T-cell (primary cell): ENCODE results near the gene FTO. TPM values are rescaled to one million over a fixed set of nuclear protein-coding genes. Genes with fewer than 3 reads are reported as not detected.

Source experiments
- ATAC-seq, 4 experiments: fragments of 200-7000 bp in 3 of 4; fragments of 150-1000 bp in 1 of 4; cut with Tn5 transposase; replicated peaks in 1 of 4; 1 replicate in 3 of 4; 2 replicates in 1 of 4; pipeline ENCODE4 v1.10.0; 2021; ENCODE audit warnings: moderate library complexity in 3 of 4, mild to moderate bottlenecking in 2 of 4, moderate number of reproducible peaks in 1 of 4
- CTCF ChIA-PET, 2 donors: fragments of 300-600 bp; sonication (Branson Sonifier 250); formaldehyde crosslinking; loops; one replicate each; lab custom pipeline; 2022; ENCODE audit warnings: antibody characterized with exemption in 2 of 2; lab: Charles Lee
- POLR2A ChIA-PET, 2 donors: fragments of 300-600 bp; sonication (Branson Sonifier 250); formaldehyde crosslinking; loops; one replicate each; lab custom pipeline; 2022; ENCODE audit warnings: antibody characterized with exemption in 2 of 2; lab: Charles Lee
- DNase-seq, 35 experiments: peaks; one replicate each; pipeline versions ENCODE4 v3.0.0 to v3.0.0-alpha.2; 2013 to 2023
- H3K27ac ChIP-seq: one replicate; pipeline ENCODE4 v1.5.1; 2013; ENCODE audit warnings: low read length
- H3K27me3 ChIP-seq, 2 experiments: replicated peaks in 1 of 2; 1 replicate in 1 of 2; 2 replicates in 1 of 2; pipeline versions ENCODE4 v1.6.1 to v1.7.0; 2013; ENCODE audit warnings: low read length in 1 of 2, mixed read lengths in 1 of 2; ENCODE audit not compliant: control insufficient read depth in 2 of 2, insufficient read depth in 2 of 2; ENCODE audit errors: extremely low read depth in 1 of 2
- H3K36me3 ChIP-seq, 2 donors: 1 replicate in 1 of 2; 2 replicates in 1 of 2; pipeline versions ENCODE4 v1.6.1 to v1.7.0; 2013; ENCODE audit warnings: low read length in 1 of 2; ENCODE audit not compliant: control insufficient read depth in 2 of 2, insufficient read depth in 1 of 2; ENCODE audit errors: extremely low read depth in 1 of 2
- H3K4me1 ChIP-seq, 2 experiments: 1 replicate in 1 of 2; 2 replicates in 1 of 2; pipeline versions ENCODE4 v1.6.1 to v1.7.0; 2013; ENCODE audit warnings: low read length in 2 of 2, mixed read lengths in 1 of 2; ENCODE audit not compliant: insufficient read depth in 2 of 2, control insufficient read depth in 1 of 2; ENCODE audit errors: extremely low read depth in 1 of 2
- H3K4me3 ChIP-seq, 2 donors: 1 replicate in 1 of 2; 2 replicates in 1 of 2; pipeline versions ENCODE4 v1.5.1 to v1.7.0; 2013; ENCODE audit warnings: mild to moderate bottlenecking in 2 of 2, low read length in 1 of 2, moderate library complexity in 1 of 2; ENCODE audit not compliant: control insufficient read depth in 1 of 2; ENCODE audit errors: extremely low read depth in 1 of 2
- H3K9me3 ChIP-seq: 2 replicates; pipeline ENCODE4 v1.7.0; 2013
- H3K27ac Mint-ChIP-seq, 2 donors: one replicate each; pipeline ENCODE4 v1.8.0; 2020 to 2021; ENCODE audit warnings: mild to moderate bottlenecking in 2 of 2, mixed read lengths in 2 of 2
- H3K27me3 Mint-ChIP-seq, 2 donors: one replicate each; pipeline ENCODE4 v1.8.0; 2021 to 2022; ENCODE audit warnings: mixed read lengths in 2 of 2
- H3K36me3 Mint-ChIP-seq: one replicate; pipeline ENCODE4 v1.8.0; 2021; ENCODE audit warnings: mixed read lengths
- H3K4me1 Mint-ChIP-seq, 3 donors: one replicate each; pipeline ENCODE4 v1.8.0; 2020 to 2022; ENCODE audit warnings: mixed read lengths in 3 of 3, mild to moderate bottlenecking in 1 of 3
- H3K4me3 Mint-ChIP-seq, 3 donors: one replicate each; pipeline ENCODE4 v1.8.0; 2020 to 2022; ENCODE audit warnings: mild to moderate bottlenecking in 3 of 3, mixed read lengths in 3 of 3, moderate library complexity in 3 of 3
- H3K9me3 Mint-ChIP-seq, 3 donors: one replicate each; pipeline ENCODE4 v1.8.0; 2020 to 2022; ENCODE audit warnings: mixed read lengths in 3 of 3
- WGBS: methylation state at CpG from one replicate; pipeline ENCODE4 v1.1.5; 2013; ENCODE audit warnings: missing lambda C conversion rate; ENCODE audit not compliant: insufficient coverage; 5-methylcytosine and 5-hydroxymethylcytosine counted together
- total RNA-seq, 35 experiments: library from RNA in 6 of 35; stranded (reverse) in 6 of 35; fragments of 120-200 nt in 1 of 35; gene quantifications; one replicate each; pipeline versions ENCODE4 v1.2.1 to v1.2.4 and lab custom pipeline; 2013 to 2026

The FTO gene
- total RNA-seq, 5 donors from 2014 or later (not counting 1 experiment from before 2014, with no cell fraction given) = 44.7 to 69.0 (median 46.0) TPM

DNA sequence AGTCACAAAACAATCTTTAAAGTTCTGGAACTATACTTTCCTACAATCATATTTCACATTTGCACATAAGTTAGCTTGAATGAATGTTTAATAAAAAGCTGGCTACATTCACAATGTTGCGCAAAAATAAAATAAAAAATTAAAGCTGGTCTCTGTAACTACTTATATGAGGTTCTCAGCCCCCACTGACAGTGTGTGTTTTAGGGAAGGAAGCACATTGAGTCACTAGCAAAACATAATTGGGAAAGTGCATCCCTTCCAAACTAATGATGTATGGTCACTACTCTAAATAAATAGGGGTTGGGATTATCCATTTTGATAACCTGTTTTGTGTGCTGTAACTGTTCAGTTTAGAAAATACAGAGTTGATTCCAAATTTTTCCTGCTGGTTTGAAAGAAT is 330.7 kb downstream of the FTO start:
- no peaks in the 10 kb centered on the region for H3K9me3 ChIP-seq
- H3K27me3 Mint-ChIP-seq = no peaks in the 10 kb centered on the region

DNA sequence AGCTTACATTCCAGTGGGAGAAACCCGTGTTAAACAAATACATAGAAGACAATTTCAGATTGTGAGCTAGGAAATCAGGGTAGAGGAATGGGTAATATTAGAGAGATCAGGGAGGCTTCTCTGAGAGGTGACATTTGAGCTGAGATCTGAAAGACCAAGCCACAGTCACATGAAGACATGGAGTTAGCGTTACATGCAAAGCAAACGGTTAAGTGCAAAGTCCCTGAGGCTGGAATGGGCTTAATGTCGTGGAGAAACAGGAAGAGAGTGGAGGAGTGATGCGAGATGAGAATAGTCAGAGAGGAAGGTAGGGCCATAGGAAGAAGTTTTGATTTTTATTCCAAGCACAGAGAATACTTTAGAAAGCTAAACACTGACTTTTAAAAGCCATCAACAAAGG is 336.5 kb downstream of the FTO start:
- no peak for ATAC-seq
- no peak overlapping the region for H3K27ac ChIP-seq
- ChIA-PET CTCF (no interaction called here), POLR2A (no interaction called here)
- Mint-ChIP-seq H3K9me3 (peaks cover 3 to 8% (median 5%) of the 10 kb centered on the region in 3 donors), H3K4me1 (no peaks in the 10 kb centered on the region), H3K4me3 (no peak overlapping the region), H3K27me3 (no peaks in the 10 kb centered on the region), H3K27ac (no peak overlapping the region), H3K36me3 (peaks cover 42% of the 10 kb centered on the region)
- DNase-seq = no peak
- 87% methylated on average over 3 of the region's 5 CpGs for WGBS
- no peaks in the 10 kb centered on the region for H3K4me1 ChIP-seq
- H3K4me3 ChIP-seq = no peak overlapping the region
- no peaks in the 10 kb centered on the region for H3K9me3 ChIP-seq
- no peaks in the 10 kb centered on the region for H3K36me3 ChIP-seq
- H3K27me3 ChIP-seq = no peaks in the 10 kb centered on the region

More for the DNA sequence above, 330.7 kb downstream of the FTO start:
- Histone ChIP-seq H3K27ac (no peak overlapping the region), H3K27me3 (no peaks in the 10 kb centered on the region), H3K4me1 (no peaks in the 10 kb centered on the region), H3K4me3 (no peak overlapping the region), H3K36me3 (no peaks in the 10 kb centered on the region)
- H3K4me3 Mint-ChIP-seq = no peak overlapping the region
- peaks cover 9 to 17% (median 12%) of the 10 kb centered on the region in 3 donors for H3K9me3 Mint-ChIP-seq
- no CpG with 5 or more reads among the region's 1 CpG for WGBS
- H3K36me3 Mint-ChIP-seq = peaks cover 50% of the 10 kb centered on the region
- no peaks in the 10 kb centered on the region for H3K4me1 Mint-ChIP-seq
- no peak overlapping the region for H3K27ac Mint-ChIP-seq
- ChIA-PET CTCF (no interaction called here), POLR2A (no interaction called here)
- DNase-seq (no peak), ATAC-seq (no peak)

DNA sequence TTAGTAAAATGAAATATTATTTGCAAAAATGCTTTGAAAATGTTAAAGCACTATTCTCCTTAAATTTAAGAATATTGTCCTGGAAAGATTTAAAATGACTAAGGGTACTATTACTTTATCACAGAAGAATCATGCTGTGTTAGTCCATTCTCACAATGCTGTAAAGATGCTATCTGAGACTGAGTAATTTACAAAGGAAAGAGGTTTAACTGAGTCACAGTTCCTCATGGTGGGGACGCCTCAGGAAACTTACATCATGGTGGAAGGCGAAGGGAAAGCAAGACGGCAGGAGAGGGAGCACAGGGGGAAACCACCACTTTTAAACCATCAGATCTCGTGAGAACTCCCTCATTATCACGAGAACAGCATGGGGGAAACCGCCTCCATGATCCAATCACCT is 337.0 kb downstream of the FTO start:
- Mint-ChIP-seq H3K27me3 (no peaks in the 10 kb centered on the region), H3K9me3 (peaks cover 3 to 8% (median 5%) of the 10 kb centered on the region in 3 donors), H3K4me1 (no peaks in the 10 kb centered on the region), H3K4me3 (no peak overlapping the region), H3K36me3 (peaks cover 38% of the 10 kb centered on the region), H3K27ac (no peak overlapping the region)
- Histone ChIP-seq H3K9me3 (no peaks in the 10 kb centered on the region), H3K4me1 (no peaks in the 10 kb centered on the region), H3K4me3 (no peak overlapping the region), H3K36me3 (no peaks in the 10 kb centered on the region), H3K27me3 (no peaks in the 10 kb centered on the region), H3K27ac (no peak overlapping the region)
- ChIA-PET POLR2A (no interaction called here), CTCF (no interaction called here)
- DNase-seq = no peak
- WGBS = 100% methylated on average over 1 of the region's 6 CpGs
- ATAC-seq = no peak

DNA sequence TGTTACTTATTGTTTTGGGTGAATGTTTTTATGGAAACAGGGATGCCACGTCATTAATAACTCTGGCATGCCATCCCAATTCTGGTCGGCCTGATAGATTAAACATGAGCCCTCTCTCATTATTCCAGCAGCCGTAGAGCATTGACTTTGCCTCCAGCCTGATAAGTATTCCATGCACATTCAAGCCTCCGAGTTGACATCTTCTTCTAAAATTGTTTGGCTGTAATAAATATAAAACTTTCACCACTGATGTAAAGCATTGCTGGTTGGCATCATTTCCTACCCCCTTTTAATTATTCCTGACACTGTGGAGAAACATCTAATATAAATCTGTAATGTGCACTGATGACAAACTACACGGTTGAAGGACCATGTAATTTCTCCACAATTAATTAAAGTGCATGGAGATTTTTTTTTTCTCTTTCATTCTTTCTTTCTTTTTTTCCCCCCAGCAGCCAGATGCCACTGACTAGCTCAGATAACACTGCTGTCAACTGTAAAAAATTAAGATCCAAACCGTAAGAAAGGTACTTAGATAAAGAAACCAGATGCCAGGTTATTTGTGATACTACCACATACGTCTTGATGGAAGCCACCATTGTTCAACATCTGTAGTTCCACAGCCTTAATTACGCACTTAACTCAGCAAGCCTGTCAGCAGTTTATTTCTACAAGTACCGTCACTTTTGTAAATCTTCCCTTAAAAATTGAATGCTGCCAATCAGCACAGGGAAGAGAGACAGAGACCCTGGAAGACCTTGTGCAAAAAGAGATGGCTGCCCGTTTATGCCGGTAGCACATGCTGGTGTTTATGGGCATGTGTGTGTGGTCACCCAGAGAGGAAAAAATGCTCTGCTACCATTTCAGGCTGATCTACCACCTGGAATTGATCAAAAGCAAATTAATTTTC is 344.9 kb downstream of the FTO start:
- WGBS = 77% methylated on average over 3 of the region's 11 CpGs
- Mint-ChIP-seq H3K4me3 (no peak overlapping the region), H3K4me1 (peaks cover 0 to 11% (median 5%) of the 10 kb centered on the region in 3 donors), H3K36me3 (peaks cover 5% of the 10 kb centered on the region), H3K9me3 (no peaks in the 10 kb centered on the region), H3K27me3 (no peaks in the 10 kb centered on the region), H3K27ac (no peak overlapping the region)
- ATAC-seq (no peak), DNase-seq (no peak)
- ChIA-PET CTCF (no interaction called here), POLR2A (interaction anchor here in 1 of 2 donors (0.6 kb wide), 1 partner anchor 15 kb away, joined by 3 read pairs; no protein-coding TSS in a partner anchor)
- Histone ChIP-seq H3K4me3 (no peak overlapping the region), H3K27me3 (no peaks in the 10 kb centered on the region), H3K36me3 (no peaks in the 10 kb centered on the region), H3K4me1 (peaks cover 0 to 4% of the 10 kb centered on the region in 2 experiments), H3K9me3 (no peaks in the 10 kb centered on the region), H3K27ac (no peak overlapping the region)

DNA sequence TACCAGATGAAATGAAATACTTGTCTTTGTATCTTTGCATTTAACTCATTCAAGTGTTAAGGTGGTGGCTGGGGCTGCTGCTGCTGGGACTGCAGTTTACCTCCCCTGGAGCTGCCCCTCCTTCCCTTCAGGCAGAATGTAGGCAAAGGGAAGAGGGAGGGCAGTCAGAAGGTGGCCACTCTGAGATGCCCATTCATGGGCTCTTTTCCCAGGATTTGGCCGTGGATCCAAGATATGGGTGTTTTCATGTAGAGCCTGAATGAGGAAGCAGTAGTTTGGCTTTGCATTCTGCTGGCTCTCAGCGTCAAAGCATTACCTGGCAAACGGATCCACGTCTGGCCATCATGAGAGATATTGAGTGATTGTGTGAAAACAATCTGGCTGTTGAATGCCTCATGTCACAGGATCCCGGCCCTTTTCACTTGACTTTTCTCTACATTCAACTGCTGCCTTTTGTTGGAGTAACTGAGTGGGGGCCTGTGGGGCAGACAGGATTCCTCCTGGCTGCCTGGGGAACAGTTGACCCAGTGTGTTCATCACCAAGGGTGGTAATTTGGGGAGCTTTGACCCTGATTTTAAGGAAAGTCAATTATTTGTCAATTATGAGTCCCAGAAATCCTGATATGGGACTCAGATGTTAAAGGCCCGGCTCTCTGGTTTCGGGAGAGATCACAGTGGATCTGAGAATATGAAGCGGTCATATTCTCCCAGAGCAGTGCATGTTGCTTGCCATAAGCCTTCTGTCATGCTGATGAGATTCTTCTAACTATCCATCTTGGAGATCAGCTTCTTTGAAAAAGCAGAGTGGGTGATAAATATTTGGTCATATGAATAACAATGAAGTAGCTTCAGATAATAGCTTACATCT is 345.9 kb downstream of the FTO start:
- Histone ChIP-seq H3K36me3 (no peaks in the 10 kb centered on the region), H3K4me1 (peaks cover 0 to 4% of the 10 kb centered on the region in 2 experiments), H3K27me3 (no peaks in the 10 kb centered on the region), H3K27ac (no peak overlapping the region), H3K4me3 (no peak overlapping the region), H3K9me3 (no peaks in the 10 kb centered on the region)
- ChIA-PET CTCF (no interaction called here), POLR2A (interaction anchor here in 1 of 2 donors (0.7 kb wide), 1 partner anchor 69 kb away, joined by 3 read pairs; no protein-coding TSS in a partner anchor)
- no peaks in the 10 kb centered on the region for H3K27me3 Mint-ChIP-seq
- 18% methylated on average over 1 of the region's 8 CpGs for WGBS
- ATAC-seq (no peak), DNase-seq (no peak)
- H3K4me3 Mint-ChIP-seq = no peak overlapping the region
- H3K9me3 Mint-ChIP-seq = no peaks in the 10 kb centered on the region
- no peak overlapping the region for H3K27ac Mint-ChIP-seq
- peaks cover 5% of the 10 kb centered on the region for H3K36me3 Mint-ChIP-seq
- H3K4me1 Mint-ChIP-seq = peaks cover 0 to 11% (median 5%) of the 10 kb centered on the region in 3 donors

DNA sequence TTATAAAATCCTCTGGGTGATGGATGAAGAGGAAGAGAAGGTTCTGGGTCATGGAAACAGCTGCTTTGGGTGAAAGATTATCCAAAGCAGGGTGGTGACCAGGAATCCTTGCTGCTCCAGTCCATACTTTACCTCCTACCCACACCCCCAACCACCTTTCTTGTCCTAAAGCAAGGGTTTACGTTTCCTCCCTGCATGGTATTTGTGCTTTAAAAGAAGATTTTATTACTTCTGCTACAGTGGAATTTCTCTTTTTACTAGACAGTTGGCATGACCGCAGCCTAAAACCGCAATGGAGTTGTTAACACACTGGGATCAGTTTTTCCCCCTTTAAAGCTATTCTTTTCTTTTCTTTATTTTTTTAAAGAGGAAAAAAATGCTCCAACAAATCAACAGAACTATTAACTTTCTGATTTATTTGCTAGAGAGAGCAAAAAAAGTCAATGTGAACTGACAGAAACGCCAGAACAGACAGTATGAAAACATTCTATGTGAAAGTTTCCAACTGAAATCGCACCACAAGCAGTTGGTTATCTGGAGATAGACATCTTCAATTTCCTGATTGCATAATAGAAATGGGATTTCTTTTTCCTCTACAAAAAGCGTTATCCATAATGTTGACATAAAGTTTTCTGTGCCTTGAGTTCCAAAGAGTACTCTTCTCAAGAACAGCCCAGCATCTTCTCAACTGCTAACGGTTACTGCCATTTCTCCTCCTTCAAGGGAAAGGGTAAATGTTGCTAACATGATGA is 346.7 kb downstream of the FTO start:
- Histone ChIP-seq H3K27ac (no peak overlapping the region), H3K4me3 (no peak overlapping the region), H3K4me1 (peaks cover 0 to 4% of the 10 kb centered on the region in 2 experiments), H3K9me3 (no peaks in the 10 kb centered on the region), H3K36me3 (no peaks in the 10 kb centered on the region), H3K27me3 (no peaks in the 10 kb centered on the region)
- H3K4me1 Mint-ChIP-seq = peaks cover 0 to 11% (median 5%) of the 10 kb centered on the region in 3 donors
- no peaks in the 10 kb centered on the region for H3K27me3 Mint-ChIP-seq
- H3K36me3 Mint-ChIP-seq = peaks cover 5% of the 10 kb centered on the region
- ChIA-PET POLR2A (interaction anchor here in 1 of 2 donors (0.7 kb wide), 1 partner anchor 70 kb away, joined by 3 read pairs; no protein-coding TSS in a partner anchor), CTCF (no interaction called here)
- DNase-seq (no peak), ATAC-seq (no peak)
- no peaks in the 10 kb centered on the region for H3K9me3 Mint-ChIP-seq
- WGBS = no CpG with 5 or more reads among the region's 7 CpGs
- no peak overlapping the region for H3K4me3 Mint-ChIP-seq
- no peak overlapping the region for H3K27ac Mint-ChIP-seq
